IMR-90 (cell line): Measurements from ENCODE around the gene LRRC39.

ENCODE experiments used
- BHLHE40 ChIP-seq: fragments of 150-350 bp; IDR thresholded peaks from 2 replicates; pipeline ENCODE4 v1.6.1; 2016; ENCODE audit warnings: mild to moderate bottlenecking, low read depth, low read length
- CEBPB ChIP-seq: IDR thresholded peaks from 2 replicates; pipeline ENCODE4 v1.6.1; 2012; ENCODE audit warnings: low read depth, low read length, improper control_type of control experiment
- CHD1 ChIP-seq: IDR thresholded peaks from 2 replicates; pipeline ENCODE4 v1.6.1; 2012; ENCODE audit warnings: low read depth, low read length, improper control_type of control experiment
- CTCF ChIP-seq: conservative IDR thresholded peaks from 2 replicates; pipeline ENCODE4 v1.5.1; 2012; ENCODE audit warnings: mild to moderate bottlenecking, low read depth, low read length, improper control_type of control experiment
- FOS ChIP-seq: fragments of 150-350 bp; IDR thresholded peaks from 2 replicates; pipeline ENCODE4 v1.6.1; 2016; ENCODE audit warnings: low read depth, low read length
- MAZ ChIP-seq: IDR thresholded peaks from 2 replicates; pipeline ENCODE4 v1.6.1; 2012; ENCODE audit warnings: low read depth, mild to moderate bottlenecking, low read length, improper control_type of control experiment, moderate library complexity, borderline replicate concordance
- MXI1 ChIP-seq: IDR thresholded peaks from 2 replicates; pipeline ENCODE4 v1.6.1; 2012; ENCODE audit warnings: low read depth, mild to moderate bottlenecking, low read length, moderate library complexity, borderline replicate concordance
- POLR2A ChIP-seq: IDR thresholded peaks from 2 replicates; pipeline ENCODE4 v1.6.1; 2012; ENCODE audit warnings: mild to moderate bottlenecking, low read depth, low read length
- RAD21 ChIP-seq: IDR thresholded peaks from 2 replicates; pipeline ENCODE4 v1.6.1; 2012; ENCODE audit warnings: low read length, improper control_type of control experiment
- RCOR1 ChIP-seq: IDR thresholded peaks from 2 replicates; pipeline ENCODE4 v1.6.1; 2012; ENCODE audit warnings: mild to moderate bottlenecking, low read length, improper control_type of control experiment; ENCODE audit not compliant: insufficient replicate concordance
- SMC3 ChIP-seq: fragments of 150-350 bp; IDR thresholded peaks from 2 replicates; pipeline ENCODE4 v1.6.1; 2016; ENCODE audit warnings: low read depth, mild to moderate bottlenecking, antibody characterized with exemption, low read length, moderate library complexity
- USF2 ChIP-seq: fragments of 150-350 bp; IDR thresholded peaks from 2 replicates; pipeline ENCODE4 v1.6.1; 2017; ENCODE audit warnings: mild to moderate bottlenecking, antibody characterized with exemption, low read length, low read depth

GRCh38 chr1:100164216-100164615, 13.8 kb downstream of the LRRC39 start:
- TF ChIP-seq CTCF: no peak
- TF ChIP-seq RCOR1: no peak
- no peak for TF ChIP-seq CEBPB
- TF ChIP-seq RAD21: no peak
- no peak for TF ChIP-seq POLR2A
- no peak for TF ChIP-seq USF2
- TF ChIP-seq CHD1: no peak
- TF ChIP-seq MAZ: no peak
- no peak for TF ChIP-seq BHLHE40
- TF ChIP-seq SMC3: no peak
- no peak for TF ChIP-seq MXI1
- TF ChIP-seq FOS: no peak
